PC-9 (cell line): Measurements from ENCODE around the gene ADAM19. TPM values are rescaled to one million over a fixed set of nuclear protein-coding genes. Genes with fewer than 3 reads are reported as not detected.

Experiments
- BruUV-seq: library from RNA; stranded (reverse); fragments of 400-500 nt; replicated peaks from 2 replicates; lab custom pipeline; 2021; lab: Mats Ljungman, UMichigan
- CTCF ChIA-PET: fragments of 300-600 bp; sonication (Branson Sonifier 250); formaldehyde crosslinking; loops from one replicate; lab custom pipeline; 2022; ENCODE audit warnings: antibody characterized with exemption; lab: Charles Lee
- POLR2A ChIA-PET: fragments of 300-600 bp; sonication (Branson Sonifier 250); formaldehyde crosslinking; loops from one replicate; lab custom pipeline; 2022; ENCODE audit warnings: antibody characterized with exemption; ENCODE audit not compliant: unreplicated experiment; lab: Charles Lee
- DNase-seq, 2 experiments: peaks; one replicate each; pipeline versions ENCODE4 v3.0.0 to v3.0.0-alpha.2; 2015 to 2022; ENCODE audit warnings: mixed read lengths in 1 of 2
- H2AFZ ChIP-seq: fragments of 200-600 bp; sonication (generic); 2 replicates; pipeline ENCODE4 v1.8.1; 2017; ENCODE audit warnings: antibody characterized with exemption
- H3F3A ChIP-seq: fragments of 200-600 bp; sonication (generic); 2 replicates; pipeline ENCODE4 v1.8.1; 2017; ENCODE audit warnings: antibody characterized with exemption, mild to moderate bottlenecking, low read depth; ENCODE audit not compliant: insufficient read depth
- H3K27ac ChIP-seq: fragments of 200-600 bp; sonication (generic); 2 replicates; pipeline ENCODE4 v1.6.1; 2016; ENCODE audit warnings: mixed run types
- H3K27me3 ChIP-seq: fragments of 200-600 bp; sonication (generic); 2 replicates; pipeline ENCODE4 v1.6.1; 2016; ENCODE audit warnings: low read depth, mixed run types; ENCODE audit not compliant: insufficient read depth
- H3K36me3 ChIP-seq: fragments of 200-600 bp; sonication (generic); 2 replicates; pipeline ENCODE4 v1.6.1; 2016; ENCODE audit warnings: low read depth, mixed run types
- H3K4me1 ChIP-seq: fragments of 200-600 bp; sonication (generic); replicated peaks from 2 replicates; pipeline ENCODE4 v1.6.1; 2016; ENCODE audit warnings: mixed run types; ENCODE audit not compliant: insufficient read depth
- H3K4me2 ChIP-seq: fragments of 200-600 bp; sonication (generic); 2 replicates; pipeline ENCODE4 v1.6.1; 2017; ENCODE audit warnings: mixed run types
- H3K4me3 ChIP-seq: fragments of 200-600 bp; sonication (generic); 2 replicates; pipeline ENCODE4 v1.6.1; 2016; ENCODE audit warnings: mixed run types
- H3K79me2 ChIP-seq: fragments of 200-600 bp; sonication (generic); 2 replicates; pipeline ENCODE4 v1.6.1; 2017; ENCODE audit warnings: low read depth, mixed run types
- H3K9me2 ChIP-seq: fragments of 200-600 bp; sonication (generic); 2 replicates; pipeline ENCODE4 v1.8.1; 2017; ENCODE audit warnings: mild to moderate bottlenecking; ENCODE audit not compliant: insufficient read depth
- H3K9me3 ChIP-seq: fragments of 200-600 bp; sonication (generic); 2 replicates; pipeline ENCODE4 v1.8.1; 2016; ENCODE audit warnings: low read depth; ENCODE audit not compliant: insufficient read depth
- H4K20me1 ChIP-seq: fragments of 200-600 bp; sonication (generic); 2 replicates; pipeline ENCODE4 v1.8.1; 2017; ENCODE audit not compliant: insufficient read depth
- EZH2 ChIP-seq: fragments of 200-600 bp; sonication (generic); IDR thresholded peaks from 2 replicates; pipeline ENCODE4 v1.8.0; 2017; ENCODE audit warnings: antibody characterized with exemption, low read depth
- intact Hi-C: fragments of 100-400 bp; cut with micrococcal nuclease; formaldehyde crosslinking; loops from one replicate; pipeline ENCODE4 v1.10.0; 2022; ENCODE audit not compliant: unreplicated experiment
- total RNA-seq: library from RNA; stranded (reverse); gene quantifications from 2 replicates; pipeline ENCODE4 v1.2.3, GENCODE V29; 2021
- TF ChIP-seq, protein P1 (sequence below): fragments of 200-600 bp; sonication (generic); conservative IDR thresholded peaks from 2 replicates; pipeline ENCODE4 v1.6.1; 2017; ENCODE audit warnings: mixed run types, antibody characterized with exemption, mild to moderate bottlenecking, moderate library complexity

Gene ADAM19
- total RNA-seq, 1 experiment from 2014 or later = 7.6 TPM

DNA sequence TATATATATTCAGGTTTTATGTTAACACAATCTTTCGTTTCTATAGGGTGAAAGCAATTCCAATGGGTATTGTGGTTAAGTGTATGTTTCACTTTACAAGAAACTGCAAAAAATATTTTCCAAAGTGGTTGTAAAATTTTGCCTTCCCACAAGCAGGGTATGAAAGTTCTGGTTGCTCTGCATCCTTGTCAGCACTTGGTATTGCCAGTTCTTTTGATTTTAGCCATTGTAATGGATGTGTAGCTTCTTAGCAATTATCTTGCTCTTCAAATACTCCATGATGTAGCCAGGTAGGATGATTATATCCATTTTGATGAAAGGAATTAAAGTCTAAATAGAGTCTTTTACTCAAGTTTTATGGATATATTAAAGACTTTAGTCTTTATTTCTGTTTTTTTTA, 9.1 kb upstream of the ADAM19 start:
- no TSS peak for BruUV-seq
- Histone ChIP-seq H3F3A (no peaks in the 10 kb centered on the region), H3K9me3 (no peaks in the 10 kb centered on the region), H4K20me1 (no peaks in the 10 kb centered on the region), H3K4me1 (no peaks in the 10 kb centered on the region), H3K36me3 (no peaks in the 10 kb centered on the region), H3K9me2 (no peaks in the 10 kb centered on the region), H3K79me2 (no peaks in the 10 kb centered on the region), H3K4me2 (no peak overlapping the region), H3K27me3 (no peaks in the 10 kb centered on the region), H3K4me3 (no peak overlapping the region), H3K27ac (no peak overlapping the region), H2AFZ (no peak overlapping the region)
- CTCF ChIA-PET = interaction anchor here (0.7 kb wide), 1 partner anchor 17 kb away, joined by 3 read pairs; no protein-coding TSS in a partner anchor
- POLR2A ChIA-PET = no interaction called here
- DNase-seq = no peak
- intact Hi-C loops = no loop called here
- TF ChIP-seq EZH2 = no peak
- TF ChIP-seq, protein P1, sequence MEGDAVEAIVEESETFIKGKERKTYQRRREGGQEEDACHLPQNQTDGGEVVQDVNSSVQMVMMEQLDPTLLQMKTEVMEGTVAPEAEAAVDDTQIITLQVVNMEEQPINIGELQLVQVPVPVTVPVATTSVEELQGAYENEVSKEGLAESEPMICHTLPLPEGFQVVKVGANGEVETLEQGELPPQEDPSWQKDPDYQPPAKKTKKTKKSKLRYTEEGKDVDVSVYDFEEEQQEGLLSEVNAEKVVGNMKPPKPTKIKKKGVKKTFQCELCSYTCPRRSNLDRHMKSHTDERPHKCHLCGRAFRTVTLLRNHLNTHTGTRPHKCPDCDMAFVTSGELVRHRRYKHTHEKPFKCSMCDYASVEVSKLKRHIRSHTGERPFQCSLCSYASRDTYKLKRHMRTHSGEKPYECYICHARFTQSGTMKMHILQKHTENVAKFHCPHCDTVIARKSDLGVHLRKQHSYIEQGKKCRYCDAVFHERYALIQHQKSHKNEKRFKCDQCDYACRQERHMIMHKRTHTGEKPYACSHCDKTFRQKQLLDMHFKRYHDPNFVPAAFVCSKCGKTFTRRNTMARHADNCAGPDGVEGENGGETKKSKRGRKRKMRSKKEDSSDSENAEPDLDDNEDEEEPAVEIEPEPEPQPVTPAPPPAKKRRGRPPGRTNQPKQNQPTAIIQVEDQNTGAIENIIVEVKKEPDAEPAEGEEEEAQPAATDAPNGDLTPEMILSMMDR = no peak

DNA sequence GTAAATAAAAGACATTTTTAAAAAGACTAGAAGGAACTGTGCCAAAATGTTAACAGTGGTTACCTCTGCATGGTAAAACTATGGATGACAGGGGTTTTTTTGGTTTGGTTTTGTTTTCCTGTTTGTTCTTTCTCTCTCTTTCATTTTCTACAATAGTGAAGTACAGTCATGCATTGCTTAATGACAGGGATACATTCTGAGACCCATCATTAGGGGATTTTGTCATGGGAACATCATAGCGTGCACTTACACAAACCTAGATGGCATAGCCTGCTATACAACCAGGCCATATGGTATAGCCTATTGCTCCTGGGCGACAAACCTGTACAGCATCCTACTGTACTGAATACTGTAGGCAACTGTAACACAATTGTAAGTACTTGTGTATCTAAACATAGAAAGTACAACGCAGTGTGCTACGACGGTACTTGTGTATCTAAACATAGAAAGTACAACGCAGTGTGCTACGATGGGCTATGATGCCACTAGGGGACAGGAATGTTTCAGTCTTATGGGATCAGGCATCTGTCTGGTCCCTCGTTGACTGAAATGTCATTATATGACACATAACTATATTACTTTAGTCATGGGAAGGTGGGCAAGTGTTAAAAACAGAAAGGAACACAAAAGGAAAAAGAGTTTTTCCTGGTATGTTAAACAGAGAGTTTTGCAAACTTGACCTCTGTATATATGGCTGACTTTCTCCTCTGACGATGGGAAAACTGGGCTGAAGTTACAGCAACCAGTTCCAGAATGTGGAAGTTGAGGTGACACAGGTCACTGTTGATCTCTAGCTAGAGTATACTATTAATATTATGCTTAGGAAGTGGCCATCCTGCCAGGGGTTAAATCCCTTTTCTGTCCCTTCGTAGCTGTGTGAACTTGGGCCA, 7.4 kb upstream of the ADAM19 start:
- Histone ChIP-seq H3K27ac (no peak overlapping the region), H3K9me3 (no peaks in the 10 kb centered on the region), H3K4me2 (no peak overlapping the region), H3F3A (no peaks in the 10 kb centered on the region), H3K4me1 (no peaks in the 10 kb centered on the region), H3K36me3 (no peaks in the 10 kb centered on the region), H4K20me1 (no peaks in the 10 kb centered on the region), H3K9me2 (no peaks in the 10 kb centered on the region), H3K79me2 (no peaks in the 10 kb centered on the region), H3K4me3 (no peak overlapping the region), H2AFZ (no peak overlapping the region), H3K27me3 (no peaks in the 10 kb centered on the region)
- no peak for DNase-seq
- ChIA-PET CTCF (no interaction called here), POLR2A (no interaction called here)
- no peak for TF ChIP-seq EZH2
- TF ChIP-seq, protein P1 = no peak
- intact Hi-C loops = no loop called here
- BruUV-seq = no TSS peak

DNA sequence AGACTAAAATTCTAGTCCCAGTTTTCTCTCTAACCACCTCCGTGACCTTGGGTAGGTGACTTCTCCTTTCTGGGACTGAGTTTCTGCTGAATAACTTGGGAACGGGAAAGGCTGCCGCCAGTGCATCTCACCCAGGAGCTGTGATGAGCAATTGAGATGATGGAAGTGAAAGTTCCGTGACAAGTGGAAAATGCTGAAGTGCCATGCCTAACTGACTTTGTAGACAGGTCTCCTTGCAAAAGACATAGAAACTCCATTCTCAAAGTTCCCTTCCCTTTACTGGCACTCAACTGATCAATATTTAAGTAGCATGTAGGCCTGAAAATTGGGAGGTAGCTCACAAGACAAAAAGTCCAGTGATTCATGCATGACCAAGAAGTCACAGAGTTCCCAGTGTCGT, 6.3 kb upstream of the ADAM19 start:
- Histone ChIP-seq H3K79me2 (no peaks in the 10 kb centered on the region), H3K27me3 (no peaks in the 10 kb centered on the region), H3K9me3 (no peaks in the 10 kb centered on the region), H3F3A (peaks cover 3% of the 10 kb centered on the region; the same call in 1 of the 2 replicates), H3K9me2 (no peaks in the 10 kb centered on the region), H3K4me3 (no peak overlapping the region), H3K4me1 (0 out of 2 replicates have a peak, but pooled peaks cover 4% of the 10 kb centered on the region), H4K20me1 (no peaks in the 10 kb centered on the region), H2AFZ (no peak overlapping the region), H3K4me2 (no peak overlapping the region), H3K27ac (no peak overlapping the region), H3K36me3 (no peaks in the 10 kb centered on the region)
- CTCF ChIA-PET = no interaction called here
- no TSS peak for BruUV-seq
- intact Hi-C loops = no loop called here
- TF ChIP-seq, protein P1 = no peak
- no peak for TF ChIP-seq EZH2
- no peak for DNase-seq
- POLR2A ChIA-PET = no interaction called here
